Epithelial cell of esophagus (primary cell): ENCODE measurements around the gene LST1.

Source experiments
- DNase-seq: peaks from one replicate; pipeline ENCODE4 v3.0.0; 2010; ENCODE audit warnings: low read depth
- H3K4me3 ChIP-seq: 2 replicates; pipeline ENCODE4 v1.5.1; 2011; ENCODE audit warnings: mild to moderate bottlenecking, low read length, control low read depth
- CTCF ChIP-seq: IDR thresholded peaks from 2 replicates; pipeline ENCODE4 v1.5.1; 2011; ENCODE audit warnings: low read depth, mild to moderate bottlenecking, low read length, control low read depth, inconsistent platforms; ENCODE audit not compliant: insufficient read depth; ENCODE audit errors: missing control alignments

LST1 gene

GRCh38 chr6:31622684-31623091, 36.6 kb downstream of the LST1 start:
- peak overlapping the region; percentile 82 for H3K4me3 ChIP-seq
- peak; percentile 76 for DNase-seq

GRCh38 chr6:31624070-31624469, 38.0 kb downstream of the LST1 start:
- H3K4me3 ChIP-seq: no peak overlapping the region
- DNase-seq: no peak
- no peak for TF ChIP-seq CTCF

More at GRCh38 chr6:31622684-31623091, 36.6 kb downstream of the LST1 start:
- TF ChIP-seq CTCF: no peak

DNA sequence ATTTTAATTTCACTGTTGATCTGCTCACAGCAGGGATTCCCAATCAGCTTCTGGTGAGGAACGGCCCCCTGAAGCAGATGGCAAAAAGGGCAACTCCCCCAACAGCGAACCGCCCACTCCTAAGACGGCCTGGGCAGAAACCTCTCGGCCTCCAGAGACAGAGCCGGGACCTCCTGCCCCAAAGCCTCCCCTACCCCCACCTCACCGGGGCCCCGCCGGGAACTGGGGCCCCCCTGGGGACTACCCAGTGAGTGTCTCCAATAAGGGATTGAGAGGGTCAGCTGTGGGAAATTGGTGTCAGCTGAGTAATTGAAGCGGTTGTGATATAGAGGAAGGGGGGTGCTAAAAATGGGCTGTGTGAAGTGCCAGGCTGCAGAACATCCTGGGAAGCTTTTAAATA, 40.9 kb downstream of the LST1 start:
- H3K4me3 ChIP-seq: no peak overlapping the region
- DNase-seq: no peak

DNA sequence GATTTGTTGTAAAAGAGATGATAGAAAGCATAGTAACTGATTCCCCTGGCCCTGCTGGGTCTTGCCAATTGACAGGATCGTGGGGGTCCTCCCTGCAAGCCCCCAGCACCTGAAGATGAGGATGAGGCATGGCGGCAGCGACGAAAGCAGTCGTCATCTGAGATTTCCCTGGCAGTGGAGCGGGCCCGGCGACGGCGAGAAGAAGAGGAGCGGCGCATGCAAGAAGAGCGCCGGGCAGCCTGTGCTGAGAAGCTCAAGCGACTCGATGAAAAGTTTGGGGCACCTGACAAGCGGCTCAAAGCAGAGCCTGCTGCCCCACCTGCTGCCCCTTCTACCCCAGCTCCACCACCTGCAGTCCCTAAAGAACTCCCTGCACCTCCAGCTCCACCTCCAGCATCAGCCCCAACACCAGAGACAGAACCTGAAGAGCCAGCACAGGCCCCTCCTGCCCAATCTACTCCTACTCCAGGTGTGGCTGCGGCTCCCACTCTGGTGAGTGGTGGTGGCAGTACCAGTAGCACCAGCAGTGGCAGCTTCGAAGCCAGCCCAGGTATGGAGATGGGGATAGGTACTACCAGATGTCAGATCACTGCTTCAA, 41.7 kb downstream of the LST1 start:
- no peak for TF ChIP-seq CTCF
- no peak overlapping the region for H3K4me3 ChIP-seq
- DNase-seq: no peak

More for the DNA sequence above, 40.9 kb downstream of the LST1 start:
- no peak for TF ChIP-seq CTCF

- no peak for TF ChIP-seq CTCF
- no peak for DNase-seq
- no peak overlapping the region for H3K4me3 ChIP-seq
Measured at GRCh38 chr6:31629014-31629413, 42.9 kb downstream of the LST1 start.

DNA sequence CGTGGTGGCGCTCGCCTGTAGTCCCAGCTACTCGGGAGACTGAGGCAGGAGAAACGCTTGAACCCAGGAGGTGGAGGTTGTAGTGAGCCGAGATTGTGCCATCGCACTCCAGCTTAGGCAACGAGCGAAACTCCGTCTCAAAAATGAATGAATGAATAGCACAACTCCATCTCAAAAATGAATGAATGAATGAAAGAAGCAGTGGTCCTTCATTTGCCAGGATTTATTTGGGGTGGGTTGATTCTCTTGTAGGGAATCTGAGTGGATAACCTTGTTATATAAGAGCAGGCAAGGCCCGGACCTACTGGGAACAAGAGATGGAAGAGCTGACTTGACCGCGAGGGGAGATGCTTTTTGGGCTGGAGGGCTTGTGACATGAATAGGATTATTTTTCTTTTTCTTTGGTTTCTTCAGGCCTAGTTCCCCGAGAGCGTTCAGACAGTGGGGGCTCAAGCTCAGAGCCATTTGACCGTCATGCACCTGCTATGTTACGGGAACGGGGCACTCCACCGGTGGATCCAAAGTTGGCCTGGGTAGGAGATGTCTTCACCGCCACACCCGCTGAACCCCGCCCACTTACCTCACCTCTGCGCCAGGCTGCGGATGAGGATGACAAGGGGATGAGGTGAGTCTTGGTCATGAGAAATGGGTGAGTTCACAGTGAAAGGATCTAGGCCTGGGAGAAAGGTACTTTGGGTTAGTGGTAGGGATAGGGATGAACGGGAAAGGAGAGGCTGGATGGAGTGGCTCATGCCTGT, 44.3 kb downstream of the LST1 start:
- H3K4me3 ChIP-seq: no peak overlapping the region
- no peak for TF ChIP-seq CTCF
- DNase-seq: peak; percentile 33
